Fibroblast of lung (primary cell): ENCODE results near the gene CCDC157. TPM values are rescaled to one million over a fixed set of nuclear protein-coding genes. Genes with fewer than 3 reads are reported as not detected.

ENCODE experiments used
- DNase-seq, 2 donors: peaks; one replicate each; pipeline versions ENCODE4 v3.0.0 to v3.0.0-alpha.2; 2010; ENCODE audit warnings: low read depth in 2 of 2
- H2AFZ ChIP-seq: 2 replicates; pipeline ENCODE4 v1.5.1; 2012; ENCODE audit warnings: low read length, control low read depth, inconsistent platforms
- H3K27ac ChIP-seq: 2 replicates; pipeline ENCODE4 v1.5.1; 2011; ENCODE audit warnings: low read length, control low read depth; ENCODE audit not compliant: insufficient read depth
- H3K27me3 ChIP-seq: 2 replicates; pipeline ENCODE4 v1.5.1; 2011; ENCODE audit warnings: mild to moderate bottlenecking, low read length; ENCODE audit not compliant: control insufficient read depth, insufficient read depth
- H3K36me3 ChIP-seq: 2 replicates; pipeline ENCODE4 v1.5.1; 2011; ENCODE audit warnings: low read length; ENCODE audit not compliant: control insufficient read depth, insufficient read depth
- H3K4me1 ChIP-seq: 2 replicates; pipeline ENCODE4 v1.5.1; 2011; ENCODE audit warnings: low read length; ENCODE audit not compliant: control insufficient read depth, insufficient read depth; ENCODE audit errors: extremely low read depth
- H3K4me2 ChIP-seq: 2 replicates; pipeline ENCODE4 v1.5.1; 2011; ENCODE audit warnings: low read length, control low read depth; ENCODE audit not compliant: insufficient read depth; ENCODE audit errors: extremely low read depth
- H3K4me3 ChIP-seq, 4 experiments: fragments of 200-600 bp in 1 of 4; sonication (generic) in 1 of 4; replicated peaks in 1 of 4; 2 replicates each; pipeline ENCODE4 v1.5.1; 2011 to 2016; ENCODE audit warnings: low read length in 4 of 4, low read depth in 3 of 4, mild to moderate bottlenecking in 3 of 4, control low read depth in 2 of 4, inconsistent platforms in 1 of 4, mixed read lengths in 1 of 4; ENCODE audit not compliant: insufficient read depth in 1 of 4; ENCODE audit errors: control extremely low read depth in 1 of 4
- H3K79me2 ChIP-seq: 2 replicates; pipeline ENCODE4 v1.5.1; 2012; ENCODE audit warnings: mild to moderate bottlenecking, low read length, inconsistent platforms; ENCODE audit not compliant: control insufficient read depth, insufficient read depth
- H3K9ac ChIP-seq: 2 replicates; pipeline ENCODE4 v1.5.1; 2011; ENCODE audit warnings: mild to moderate bottlenecking, low read length, control low read depth; ENCODE audit not compliant: insufficient read depth
- H3K9me3 ChIP-seq: 2 replicates; pipeline ENCODE4 v1.5.1; 2012; ENCODE audit warnings: low read depth, low read length; ENCODE audit not compliant: control insufficient read depth, insufficient read depth
- H4K20me1 ChIP-seq: 2 replicates; pipeline ENCODE4 v1.5.1; 2011; ENCODE audit warnings: low read length; ENCODE audit not compliant: control insufficient read depth, insufficient read depth; ENCODE audit errors: extremely low read depth
- EZH2 ChIP-seq: IDR thresholded peaks from 2 replicates; pipeline ENCODE4 v1.5.1; 2012; ENCODE audit warnings: low read length, control low read depth, mild to moderate bottlenecking; ENCODE audit errors: missing control alignments
- polyA minus RNA-seq: library from RNA; depleted of rRNA, polyadenylated mRNA; stranded (reverse); fragments of >200 nt; gene quantifications from 2 replicates; pipeline ENCODE4 v1.2.3, GENCODE V29; 2011; ENCODE audit warnings: low replicate concordance
- polyA plus RNA-seq, 2 donors: library from polyadenylated mRNA; depleted of rRNA in 1 of 2; stranded (reverse) in 1 of 2; unstranded in 1 of 2; fragments of >200 nt; gene quantifications; 2 replicates each; pipeline ENCODE4 v1.2.1, GENCODE V29; 2011 to 2012; ENCODE audit warnings: missing spikeins in 1 of 2
- total RNA-seq: library from RNA; depleted of rRNA; stranded (reverse); fragments of >200 nt; gene quantifications from 2 replicates; pipeline ENCODE4 v1.2.1, GENCODE V29; 2014
- TF ChIP-seq, protein P1 (sequence below), 2 donors: IDR thresholded peaks in 1 of 2; conservative IDR thresholded peaks in 1 of 2; 1 replicate in 1 of 2; 2 replicates in 1 of 2; pipeline ENCODE4 v1.5.1; 2011 to 2012; ENCODE audit warnings: low read length in 2 of 2, control low read depth in 1 of 2, inconsistent platforms in 1 of 2, low read depth in 1 of 2, mild to moderate bottlenecking in 1 of 2

CCDC157 gene
- total RNA-seq (1.0 and 1.5 TPM in 2 replicates), polyA plus RNA-seq (0.77 and 1.1 TPM in 2 replicates), polyA minus RNA-seq (0.15 and 0.43 TPM in 2 replicates)
- 0.91 and 1.6 TPM in 2 replicates for polyA plus RNA-seq (2012)

DNA sequence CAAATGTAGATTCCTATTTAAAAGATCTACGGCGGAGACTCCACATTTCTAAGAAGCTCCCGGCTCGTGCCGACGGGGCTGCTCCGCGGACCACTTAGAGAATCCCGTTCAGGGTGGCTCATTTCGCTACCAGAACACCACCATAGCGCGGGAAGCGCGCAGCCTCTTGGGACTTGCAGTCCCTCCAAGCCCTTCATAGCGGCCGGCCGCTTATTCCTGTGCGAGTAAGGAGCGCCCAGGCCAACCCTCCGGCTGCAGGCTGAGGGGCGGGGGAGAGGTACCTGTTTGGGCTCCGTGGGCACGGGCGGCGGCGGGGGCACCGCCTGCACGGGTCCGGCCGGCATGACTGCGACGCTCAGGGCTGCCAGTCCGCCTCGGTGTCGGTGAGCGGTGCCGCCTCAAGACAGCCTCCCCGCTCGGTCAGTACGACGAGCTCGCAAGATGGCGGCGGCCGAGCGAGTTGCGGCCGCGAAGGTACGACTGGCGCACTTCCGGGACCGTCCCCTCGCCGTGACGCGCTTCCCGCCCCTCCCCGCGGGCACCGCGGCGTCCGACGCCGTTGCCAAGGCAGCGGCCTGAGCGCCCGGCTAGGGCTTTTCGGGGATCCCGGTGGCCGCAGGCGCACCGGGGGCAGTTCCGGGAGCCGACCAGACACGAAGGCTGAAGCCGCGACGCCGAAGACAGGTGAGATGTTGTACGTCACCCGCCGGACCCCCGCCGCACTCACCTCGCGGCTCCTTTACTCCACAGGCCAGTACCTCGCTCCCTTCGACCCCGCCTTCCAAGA is at the start of gene CCDC157, which contains the start of gene SF3A1:
TSS of gene CCDC157 (plus strand) at position 559 of the 787 bp plus-strand sequence. CDS start 8,994 bp downstream, outside the sequence.
TSS of gene SF3A1 (minus strand) at position 446 of the 787 bp plus-strand sequence. CDS start at position 344, 102 bp downstream.
- Histone ChIP-seq H3K9ac (peak within 1 kb of the TSS; percentile 91), H2AFZ (peak within 1 kb of the TSS; percentile 89), H3K4me2 (peak within 1 kb of the TSS; percentile 98), H3K4me3 (peak within 1 kb of the TSS; percentile 89 to 99 (median 96)), H3K36me3 (peaks cover 12% of the 10 kb centered on the region), H3K27me3 (no peaks in the 10 kb centered on the region), H3K79me2 (peaks cover 36% of the 10 kb centered on the region), H4K20me1 (no peaks in the 10 kb centered on the region), H3K4me1 (no peaks in the 10 kb centered on the region), H3K27ac (peak within 1 kb of the TSS; percentile 95), H3K9me3 (no peaks in the 10 kb centered on the region)
- DNase-seq = peak; percentile 92 to 93
- no peak for TF ChIP-seq EZH2
- TF ChIP-seq, protein P1, sequence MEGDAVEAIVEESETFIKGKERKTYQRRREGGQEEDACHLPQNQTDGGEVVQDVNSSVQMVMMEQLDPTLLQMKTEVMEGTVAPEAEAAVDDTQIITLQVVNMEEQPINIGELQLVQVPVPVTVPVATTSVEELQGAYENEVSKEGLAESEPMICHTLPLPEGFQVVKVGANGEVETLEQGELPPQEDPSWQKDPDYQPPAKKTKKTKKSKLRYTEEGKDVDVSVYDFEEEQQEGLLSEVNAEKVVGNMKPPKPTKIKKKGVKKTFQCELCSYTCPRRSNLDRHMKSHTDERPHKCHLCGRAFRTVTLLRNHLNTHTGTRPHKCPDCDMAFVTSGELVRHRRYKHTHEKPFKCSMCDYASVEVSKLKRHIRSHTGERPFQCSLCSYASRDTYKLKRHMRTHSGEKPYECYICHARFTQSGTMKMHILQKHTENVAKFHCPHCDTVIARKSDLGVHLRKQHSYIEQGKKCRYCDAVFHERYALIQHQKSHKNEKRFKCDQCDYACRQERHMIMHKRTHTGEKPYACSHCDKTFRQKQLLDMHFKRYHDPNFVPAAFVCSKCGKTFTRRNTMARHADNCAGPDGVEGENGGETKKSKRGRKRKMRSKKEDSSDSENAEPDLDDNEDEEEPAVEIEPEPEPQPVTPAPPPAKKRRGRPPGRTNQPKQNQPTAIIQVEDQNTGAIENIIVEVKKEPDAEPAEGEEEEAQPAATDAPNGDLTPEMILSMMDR (conservative IDR thresholded peaks at IDR 0.05 in 1 of 2, IDR thresholded peaks at IDR 0.05 in 1 of 2; ENCODE audit: low read depth in 1 of 2, low read length in 2 of 2) = no peak

DNA sequence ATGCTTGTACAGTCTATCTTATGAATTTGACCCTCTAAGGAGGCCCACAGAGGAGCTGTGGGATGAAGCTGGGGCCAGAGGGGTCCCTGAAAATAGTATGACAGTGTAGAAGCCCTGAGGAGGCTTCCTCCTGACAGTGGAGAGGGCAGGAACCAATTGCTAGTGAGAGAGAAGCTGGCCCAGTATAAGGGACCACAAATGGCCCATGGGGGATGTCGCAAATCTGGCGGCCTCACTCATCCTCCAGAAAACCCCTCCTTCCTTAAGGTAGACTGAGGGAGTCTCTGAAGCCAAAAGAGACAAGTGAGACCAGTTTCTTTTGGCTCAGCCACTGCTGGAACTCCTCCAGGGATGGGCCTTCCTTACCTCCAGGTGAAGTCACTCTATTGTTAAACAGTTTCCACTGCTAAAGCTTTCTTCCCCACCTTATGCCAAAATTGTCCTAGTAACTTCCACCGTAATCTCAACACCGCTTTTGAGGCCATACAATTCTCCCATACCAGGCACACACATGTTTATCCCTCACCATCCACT is 49.7 kb upstream of the CCDC157 start:
- TF ChIP-seq, protein P1 (conservative IDR thresholded peaks at IDR 0.05 in 1 of 2, IDR thresholded peaks at IDR 0.05 in 1 of 2; ENCODE audit: low read depth in 1 of 2, low read length in 2 of 2) = no peak
- no peak for TF ChIP-seq EZH2
- H3K79me2 ChIP-seq = peaks cover 15% of the 10 kb centered on the region
- H3K27me3 ChIP-seq = no peaks in the 10 kb centered on the region
- H3K36me3 ChIP-seq = peaks cover 7% of the 10 kb centered on the region
- no peak overlapping the region for H3K4me2 ChIP-seq
- H4K20me1 ChIP-seq = peaks cover 2% of the 10 kb centered on the region
- H3K9ac ChIP-seq = no peak overlapping the region
- H3K9me3 ChIP-seq = no peaks in the 10 kb centered on the region
- H3K4me1 ChIP-seq = peaks cover 47% of the 10 kb centered on the region
- H3K27ac ChIP-seq = no peak overlapping the region
- H2AFZ ChIP-seq = no peak overlapping the region
- no peak overlapping the region for H3K4me3 ChIP-seq
- DNase-seq = no peak

DNA sequence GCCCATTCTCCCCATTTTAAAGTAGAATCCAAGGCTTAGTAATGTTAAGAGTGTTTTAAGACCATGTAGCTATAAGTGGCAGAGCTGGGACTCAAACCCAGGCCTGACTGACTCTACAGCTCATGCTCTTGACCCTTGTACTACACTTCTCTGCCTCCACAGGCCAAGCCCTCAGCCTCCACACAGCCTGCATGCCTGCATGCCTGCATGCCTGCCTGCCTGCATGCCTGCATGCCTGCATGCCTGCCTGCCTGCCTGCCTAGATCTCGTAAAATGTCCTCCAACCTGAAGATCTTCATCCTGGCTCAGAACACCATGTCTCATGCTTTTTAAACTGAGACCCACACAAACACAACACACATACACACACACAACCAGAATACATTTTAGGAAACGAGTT is 48.7 kb upstream of the CCDC157 start:
- Histone ChIP-seq H3K9me3 (no peaks in the 10 kb centered on the region), H3K36me3 (peaks cover 2% of the 10 kb centered on the region), H3K4me3 (no peak overlapping the region), H3K27ac (no peak overlapping the region), H3K4me1 (peaks cover 44% of the 10 kb centered on the region), H3K27me3 (no peaks in the 10 kb centered on the region), H3K9ac (no peak overlapping the region), H3K79me2 (peaks cover 15% of the 10 kb centered on the region), H4K20me1 (peaks cover 2% of the 10 kb centered on the region), H2AFZ (no peak overlapping the region), H3K4me2 (no peak overlapping the region)
- no peak for DNase-seq
- TF ChIP-seq EZH2 = no peak
- TF ChIP-seq, protein P1 (conservative IDR thresholded peaks at IDR 0.05 in 1 of 2, IDR thresholded peaks at IDR 0.05 in 1 of 2; ENCODE audit: low read depth in 1 of 2, low read length in 2 of 2) = no peak
